DND-41 (cell line): Measurements from ENCODE around the gene PIEZO2.

Experiments used
- CTCF ChIP-seq: IDR thresholded peaks from 2 replicates; pipeline ENCODE4 v1.5.1; 2012; ENCODE audit warnings: borderline replicate concordance, low read length, moderate library complexity, mild to moderate bottlenecking; ENCODE audit not compliant: poor library complexity, severe bottlenecking; ENCODE audit errors: extremely low read depth
- EZH2 ChIP-seq: IDR thresholded peaks from 3 replicates; pipeline ENCODE4 v1.6.1; 2012; ENCODE audit warnings: borderline replicate concordance, low read depth, mild to moderate bottlenecking, moderate library complexity, low read length, inconsistent platforms; ENCODE audit not compliant: severe bottlenecking

GRCh38 chr18:10979411-10979810 lies 170.0 kb downstream of the PIEZO2 start:
- TF ChIP-seq CTCF (no peak), EZH2 (no peak)
